SK-N-SH (cell line): ENCODE data around the gene MFSD6L. TPM values are rescaled to one million over a fixed set of nuclear protein-coding genes. Genes with fewer than 3 reads are reported as not detected.

Experiments
- CTCF ChIA-PET: fragments of 300-600, 350-600 bp; formaldehyde crosslinking; extraction: SDS; loops from one replicate; lab custom pipeline; 2021; lab: Yijun Ruan, JAX
- POLR2A ChIA-PET: fragments of 350-600 bp; sonication (Branson Sonifier 250); formaldehyde crosslinking; extraction: SDS; loops from one replicate; lab custom pipeline; 2020; ENCODE audit warnings: antibody characterized with exemption, inconsistent platforms; lab: Yijun Ruan, JAX
- DNase-seq: peaks from one replicate; pipeline ENCODE4 v3.0.0; 2012
- H2AFZ ChIP-seq: fragments of 200-600 bp; sonication (generic); 2 replicates; pipeline ENCODE4 v1.8.1; 2016; ENCODE audit warnings: antibody characterized with exemption, mild to moderate bottlenecking, low read depth
- H3F3A ChIP-seq: fragments of 200-600 bp; sonication (generic); replicated peaks from 2 replicates; pipeline ENCODE3; 2016; ENCODE audit warnings: antibody characterized with exemption, mild to moderate bottlenecking; ENCODE audit not compliant: insufficient read depth
- H3K27ac ChIP-seq, 2 experiments: fragments of 200-500 bp in 1 of 2; fragments of 200-600 bp in 1 of 2; sonication (Bioruptor generic) in 1 of 2; sonication (generic), shearing (Covaris generic) in 1 of 2; 2 replicates each; pipeline versions ENCODE4 v1.5.1 to v1.6.1; 2014 to 2016; ENCODE audit warnings: low read depth in 2 of 2, inconsistent platforms in 1 of 2, low read length in 1 of 2, mild to moderate bottlenecking in 1 of 2, mixed read lengths in 1 of 2
- H3K27me3 ChIP-seq: fragments of 200-600 bp; sonication (generic), shearing (Covaris generic); 2 replicates; pipeline ENCODE4 v1.6.1; 2016; ENCODE audit warnings: mixed run types; ENCODE audit not compliant: insufficient read depth
- H3K36me3 ChIP-seq, 2 experiments: fragments of 200-500 bp in 1 of 2; fragments of 200-600 bp in 1 of 2; sonication (Bioruptor generic) in 1 of 2; sonication (generic) in 1 of 2; replicated peaks in 1 of 2; 2 replicates each; pipeline versions ENCODE3 to v1.5.1; 2014 to 2016; ENCODE audit warnings: low read length in 1 of 2, mild to moderate bottlenecking in 1 of 2; ENCODE audit not compliant: insufficient read depth in 2 of 2, control insufficient read depth in 1 of 2
- H3K4me1 ChIP-seq, 2 experiments: fragments of 200-500 bp in 1 of 2; fragments of 200-600 bp in 1 of 2; sonication (Bioruptor generic) in 1 of 2; sonication (generic), shearing (Covaris generic) in 1 of 2; 2 replicates each; pipeline versions ENCODE4 v1.5.1 to v1.6.1; 2014 to 2016; ENCODE audit warnings: low read depth in 1 of 2, low read length in 1 of 2, mixed run types in 1 of 2; ENCODE audit not compliant: insufficient read depth in 2 of 2, control insufficient read depth in 1 of 2
- H3K4me2 ChIP-seq: fragments of 200-600 bp; sonication (generic), shearing (Covaris generic); 2 replicates; pipeline ENCODE4 v1.6.1; 2017; ENCODE audit warnings: mixed run types
- H3K4me3 ChIP-seq, 2 experiments: fragments of 200-500 bp in 1 of 2; fragments of 200-600 bp in 1 of 2; sonication (Bioruptor generic) in 1 of 2; sonication (generic), shearing (Covaris generic) in 1 of 2; 2 replicates each; pipeline versions ENCODE4 v1.5.1 to v1.8.1; 2014 to 2016; ENCODE audit warnings: low read depth in 2 of 2, inconsistent platforms in 1 of 2, low read length in 1 of 2, mild to moderate bottlenecking in 1 of 2, mixed read lengths in 1 of 2, moderate library complexity in 1 of 2
- H3K79me2 ChIP-seq: fragments of 200-600 bp; sonication (generic); 2 replicates; pipeline ENCODE4 v1.8.1; 2017; ENCODE audit warnings: mild to moderate bottlenecking; ENCODE audit not compliant: insufficient read depth
- H3K9ac ChIP-seq: fragments of 200-600 bp; sonication (generic); 2 replicates; pipeline ENCODE4 v1.6.1; 2017; ENCODE audit warnings: mixed run types
- H3K9me2 ChIP-seq: fragments of 200-600 bp; sonication (generic); 2 replicates; pipeline ENCODE4 v1.6.1; 2017; ENCODE audit warnings: mixed run types
- H3K9me3 ChIP-seq: fragments of 200-600 bp; sonication (generic); 2 replicates; pipeline ENCODE4 v1.6.1; 2017; ENCODE audit warnings: mixed run types, mild to moderate bottlenecking, moderate library complexity
- H4K20me1 ChIP-seq: fragments of 200-600 bp; sonication (generic); 2 replicates; pipeline ENCODE4 v1.6.1; 2017; ENCODE audit warnings: mild to moderate bottlenecking, mixed run types; ENCODE audit not compliant: insufficient read depth
- CHD2 ChIP-seq: fragments of 150-350 bp; IDR thresholded peaks from 2 replicates; pipeline ENCODE4 v1.6.1; 2018; ENCODE audit warnings: low read length; ENCODE audit not compliant: partially characterized antibody
- ELF1 ChIP-seq: IDR thresholded peaks from 2 replicates; pipeline ENCODE4 v1.4.0; 2012
- EP300 ChIP-seq, 2 experiments: IDR thresholded peaks; 2 replicates each; pipeline versions ENCODE4 v1.4.0 to v1.6.1; 2012; ENCODE audit warnings: borderline replicate concordance in 1 of 2, low read depth in 1 of 2, low read length in 1 of 2
- EZH2phosphoT487 ChIP-seq: fragments of 200-600 bp; sonication (generic); IDR thresholded peaks from 2 replicates; pipeline ENCODE4 v1.6.1; 2017; ENCODE audit warnings: low read depth, mixed run types, mild to moderate bottlenecking, antibody characterized with exemption, moderate library complexity, borderline replicate concordance
- GATA2 ChIP-seq: sonication (generic); formaldehyde crosslinking; IDR thresholded peaks from 2 replicates; pipeline ENCODE4 v1.5.0; 2020; ENCODE audit warnings: mild to moderate bottlenecking, missing genetic modification reagents
- POLR2AphosphoS5 ChIP-seq: IDR thresholded peaks from 2 replicates; pipeline ENCODE4 v1.6.1; 2012; ENCODE audit warnings: low read depth, low read length
- RCOR1 ChIP-seq: fragments of 150-350 bp; IDR thresholded peaks from 2 replicates; pipeline ENCODE4 v1.6.1; 2017; ENCODE audit warnings: antibody characterized with exemption, low read length
- RXRA ChIP-seq: IDR thresholded peaks from 2 replicates; pipeline ENCODE4 v1.4.0; 2012; ENCODE audit warnings: low read depth, mild to moderate bottlenecking, borderline replicate concordance
- WGBS: methylation state at CpG from one replicate; pipeline ENCODE4 v1.1.6; 2017; ENCODE audit warnings: low lambda C conversion rate; 5-methylcytosine and 5-hydroxymethylcytosine counted together
- polyA plus RNA-seq, 3 experiments: library from polyadenylated mRNA; depleted of rRNA; stranded (reverse); fragments of >200 nt; gene quantifications; 2 replicates each; pipeline ENCODE4 v1.2.3, GENCODE V29; 2012

The MFSD6L gene, protein sequence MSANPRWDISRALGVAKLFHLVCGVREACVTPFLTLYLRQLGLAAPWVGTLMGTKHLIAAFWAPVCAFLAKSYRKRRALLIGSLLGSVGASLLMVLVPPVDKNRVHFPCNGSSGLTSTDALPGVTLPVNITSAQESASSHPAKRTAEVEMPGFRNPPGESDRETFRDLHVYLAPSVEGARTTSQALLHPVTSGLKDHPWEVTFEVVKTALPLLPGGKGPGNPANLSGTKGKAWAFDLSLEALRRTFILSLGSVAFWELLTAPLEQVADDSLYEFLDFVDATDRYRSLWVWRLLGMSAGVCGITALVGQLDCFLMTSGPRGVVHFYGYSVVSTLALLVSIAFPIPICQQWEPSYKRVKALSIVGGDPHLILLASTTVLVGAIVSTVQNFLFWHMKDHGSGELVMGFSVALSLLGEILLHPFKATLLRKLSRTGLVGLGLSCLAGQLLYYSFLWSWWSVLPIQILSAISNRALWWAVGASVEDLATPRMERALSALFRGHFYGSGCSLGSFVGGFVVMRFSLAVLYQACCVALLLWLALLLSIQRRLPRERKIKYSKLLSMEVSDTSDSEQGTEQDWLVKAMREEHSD
- polyA plus RNA-seq (2012; rRNA removed) = not detected in 2 replicates
- polyA plus RNA-seq (2012; cell fraction: cytosol; rRNA removed) = not detected in 2 replicates
- 0.02 TPM in 1 of 2 replicates, not detected in the other for polyA plus RNA-seq (2012; cell fraction: nucleus; rRNA removed)

DNA sequence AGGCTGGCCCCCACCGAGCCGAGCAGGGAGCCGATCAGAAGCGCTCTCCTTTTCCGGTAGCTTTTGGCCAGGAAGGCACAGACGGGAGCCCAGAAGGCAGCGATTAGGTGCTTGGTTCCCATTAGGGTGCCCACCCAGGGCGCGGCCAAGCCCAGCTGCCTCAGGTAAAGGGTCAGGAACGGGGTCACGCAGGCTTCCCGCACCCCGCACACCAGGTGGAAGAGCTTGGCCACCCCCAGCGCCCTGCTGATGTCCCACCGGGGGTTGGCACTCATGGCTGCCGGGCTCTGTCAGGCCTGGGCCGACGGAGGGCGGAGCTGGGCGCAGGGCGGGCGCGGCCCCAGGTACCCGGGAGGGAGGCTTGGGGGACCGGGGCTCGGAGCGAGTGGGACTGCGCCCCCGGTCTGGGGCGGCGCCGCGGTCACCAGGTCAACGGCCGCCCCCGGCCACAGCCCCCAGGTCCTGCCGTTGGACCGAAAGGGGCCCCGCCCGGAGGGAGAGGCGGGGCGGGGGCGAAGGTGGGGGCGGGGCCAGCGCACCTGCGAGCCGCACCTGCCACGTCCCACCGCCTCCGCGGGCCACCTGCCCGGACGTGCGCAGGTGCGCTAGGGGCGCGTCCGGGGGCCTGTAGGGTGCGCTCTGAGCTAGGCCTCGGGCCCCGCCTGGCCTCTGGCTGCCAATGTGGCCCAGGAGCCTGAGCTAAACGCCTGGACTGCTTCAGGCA lies at the start of gene MFSD6L:
TSS of gene MFSD6L (minus strand) at position 520 of the 724 bp plus-strand sequence. CDS start at position 275, 245 bp downstream.
- DNase-seq = no peak
- Histone ChIP-seq H3K9me2 (no peaks in the 10 kb centered on the region), H3K4me1 (no peaks in the 10 kb centered on the region), H3K79me2 (no peaks in the 10 kb centered on the region), H3K36me3 (no peaks in the 10 kb centered on the region), H3K27ac (no peak within 1 kb of the TSS), H4K20me1 (no peaks in the 10 kb centered on the region), H3K9me3 (no peaks in the 10 kb centered on the region), H3K27me3 (peaks cover 54% of the 10 kb centered on the region), H3K9ac (no peak within 1 kb of the TSS), H3K4me3 (no peak within 1 kb of the TSS), H2AFZ (no peak within 1 kb of the TSS), H3K4me2 (no peak within 1 kb of the TSS), H3F3A (no peaks in the 10 kb centered on the region)
- CTCF ChIA-PET = interaction anchor here (1.2 to 2.2 kb wide), 2 partner anchors 13 to 22 kb away, joined by 3 to 15 read pairs; no protein-coding TSS in a partner anchor
- POLR2A ChIA-PET = no interaction called here
- no peak for TF ChIP-seq CHD2
- no peak for TF ChIP-seq EZH2phosphoT487
- 46% methylated on average over 20 of the region's 62 CpGs for WGBS

DNA sequence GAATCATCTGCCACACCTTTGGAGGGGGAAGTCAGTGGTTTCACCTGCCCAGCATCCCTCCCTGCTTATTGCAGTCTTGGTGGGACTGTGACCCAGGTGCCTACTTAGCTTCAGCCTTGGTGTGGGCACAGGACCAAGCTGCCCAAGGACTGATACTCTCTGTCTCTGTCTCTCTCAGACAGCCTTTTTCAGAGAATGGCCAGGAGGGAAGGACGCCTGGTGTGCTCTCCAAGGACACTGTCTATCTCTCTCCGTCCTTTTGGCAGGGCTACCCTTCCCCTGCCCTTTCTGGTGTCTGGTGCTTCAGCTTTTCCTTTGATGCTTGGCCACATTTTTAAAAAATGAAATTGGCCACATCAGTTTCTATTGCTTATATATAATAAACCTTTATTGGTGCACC lies 48.7 kb upstream of the MFSD6L start:
- no peaks in the 10 kb centered on the region for H3F3A ChIP-seq
- TF ChIP-seq EP300 (IDR thresholded peaks at IDR 0.05; ENCODE audit: borderline replicate concordance in 1 of 2, low read depth in 1 of 2, low read length in 1 of 2) = no peak
- TF ChIP-seq GATA2 = no peak
- TF ChIP-seq POLR2AphosphoS5 = no peak
- TF ChIP-seq RXRA = no peak
- no peak for TF ChIP-seq RCOR1
- TF ChIP-seq CHD2 = no peak
- TF ChIP-seq ELF1 = no peak
- ChIA-PET CTCF (interaction anchor here (2.1 kb wide), 1 partner anchor 14 kb away, joined by 5 read pairs; no protein-coding TSS in a partner anchor), POLR2A (no interaction called here)
- H3K9ac ChIP-seq = no peak overlapping the region
- H3K9me3 ChIP-seq = no peaks in the 10 kb centered on the region
- H4K20me1 ChIP-seq = no peaks in the 10 kb centered on the region
- DNase-seq = no peak
- H3K27me3 ChIP-seq = peaks cover 7% of the 10 kb centered on the region; the same call in 1 of the 2 replicates
- no peak overlapping the region for H2AFZ ChIP-seq
- H3K36me3 ChIP-seq = no peaks in the 10 kb centered on the region
- no peak overlapping the region for H3K4me2 ChIP-seq
- H3K4me1 ChIP-seq = no peaks in the 10 kb centered on the region
- H3K79me2 ChIP-seq = no peaks in the 10 kb centered on the region
- 7% methylated on average over 2 of the region's 2 CpGs for WGBS
- H3K4me3 ChIP-seq = no peak overlapping the region
- H3K9me2 ChIP-seq = no peaks in the 10 kb centered on the region
- no peak overlapping the region for H3K27ac ChIP-seq
